Measurements from ENCODE around the gene IGHMBP2. TPM values are rescaled to one million over a fixed set of nuclear protein-coding genes. Genes with fewer than 3 reads are reported as not detected.

The IGHMBP2 gene
- total and polyA plus RNA-seq, 2 donors from 2014 or later, result 8.8 to 19.6 TPM

- Histone ChIP-seq H3K36me3 (ENCODE audit: control insufficient read depth in 2 of 3, insufficient read depth in 3 of 3, low read length in 3 of 3) (no peaks in the 10 kb centered on the region), H3K27ac (ENCODE audit: low read depth in 2 of 2, low read length in 2 of 2) (no peak overlapping the region), H3K4me1 (ENCODE audit: control insufficient read depth in 2 of 3, insufficient read depth in 2 of 3, low read depth in 1 of 3, low read length in 3 of 3) (peaks cover 0 to 4% (median 0%) of the 10 kb centered on the region in 3 donors), H3K9me3 (ENCODE audit: control insufficient read depth in 2 of 3, insufficient read depth in 1 of 3, low read length in 3 of 3) (peaks cover 0 to 4% (median 0%) of the 10 kb centered on the region in 3 donors), H3K4me3 (ENCODE audit: low read length in 3 of 3) (no peak overlapping the region), H3K9ac (ENCODE audit: low read length in 3 of 3) (no peak overlapping the region), H3K27me3 (ENCODE audit: control insufficient read depth, insufficient read depth, low read length) (no peaks in the 10 kb centered on the region)
- no peak for TF ChIP-seq CTCF (IDR thresholded peaks at IDR 0.05; ENCODE audit: borderline replicate concordance, extremely low read depth, insufficient read depth)
- intact Hi-C loops (cut with DNase I), result no loop called here
- DNase-seq (no peak), FAIRE-seq (no peak)
Measured at GRCh38 chr11:68867066-68867465, 36.6 kb upstream of the IGHMBP2 start.

- Histone ChIP-seq H3K36me3 (ENCODE audit: control insufficient read depth in 2 of 3, insufficient read depth in 3 of 3, low read length in 3 of 3) (no peaks in the 10 kb centered on the region), H3K4me1 (ENCODE audit: control insufficient read depth in 2 of 3, insufficient read depth in 2 of 3, low read depth in 1 of 3, low read length in 3 of 3) (peaks cover 0 to 4% (median 0%) of the 10 kb centered on the region in 3 donors), H3K9ac (ENCODE audit: low read length in 3 of 3) (no peak overlapping the region), H3K27ac (ENCODE audit: low read depth in 2 of 2, low read length in 2 of 2) (no peak overlapping the region), H3K27me3 (ENCODE audit: control insufficient read depth, insufficient read depth, low read length) (no peaks in the 10 kb centered on the region), H3K9me3 (ENCODE audit: control insufficient read depth in 2 of 3, insufficient read depth in 1 of 3, low read length in 3 of 3) (peaks cover 0 to 4% (median 0%) of the 10 kb centered on the region in 3 donors), H3K4me3 (ENCODE audit: low read length in 3 of 3) (no peak overlapping the region)
- FAIRE-seq (no peak), DNase-seq (peak in 1 of 5 donors; percentile 64)
- TF ChIP-seq CTCF (IDR thresholded peaks at IDR 0.05; ENCODE audit: borderline replicate concordance, extremely low read depth, insufficient read depth), result no peak
- intact Hi-C loops (cut with DNase I), result no loop called here
Measured at GRCh38 chr11:68868221-68868835, 35.4 kb upstream of the IGHMBP2 start.

- FAIRE-seq, result no peak
- intact Hi-C loops (cut with DNase I), result no loop called here
- no peak for DNase-seq
- Histone ChIP-seq H3K27me3 (ENCODE audit: control insufficient read depth, insufficient read depth, low read length) (no peaks in the 10 kb centered on the region), H3K27ac (ENCODE audit: low read depth in 2 of 2, low read length in 2 of 2) (no peak overlapping the region), H3K9me3 (ENCODE audit: control insufficient read depth in 2 of 3, insufficient read depth in 1 of 3, low read length in 3 of 3) (no peaks in the 10 kb centered on the region), H3K9ac (ENCODE audit: low read length in 3 of 3) (peak overlapping the region in 1 of 3 donors; percentile 53), H3K4me3 (ENCODE audit: low read length in 3 of 3) (peak overlapping the region in 2 of 3 donors; percentile 58 to 80), H3K36me3 (ENCODE audit: control insufficient read depth in 2 of 3, insufficient read depth in 3 of 3, low read length in 3 of 3) (no peaks in the 10 kb centered on the region), H3K4me1 (ENCODE audit: control insufficient read depth in 2 of 3, insufficient read depth in 2 of 3, low read depth in 1 of 3, low read length in 3 of 3) (peaks cover 0 to 4% (median 0%) of the 10 kb centered on the region in 3 donors)
- TF ChIP-seq CTCF (IDR thresholded peaks at IDR 0.05; ENCODE audit: borderline replicate concordance, extremely low read depth, insufficient read depth), result no peak
Measured at GRCh38 chr11:68870470-68870869, 33.2 kb upstream of the IGHMBP2 start.
